ENCODE measurements around the gene ADAMTS17.

DNA sequence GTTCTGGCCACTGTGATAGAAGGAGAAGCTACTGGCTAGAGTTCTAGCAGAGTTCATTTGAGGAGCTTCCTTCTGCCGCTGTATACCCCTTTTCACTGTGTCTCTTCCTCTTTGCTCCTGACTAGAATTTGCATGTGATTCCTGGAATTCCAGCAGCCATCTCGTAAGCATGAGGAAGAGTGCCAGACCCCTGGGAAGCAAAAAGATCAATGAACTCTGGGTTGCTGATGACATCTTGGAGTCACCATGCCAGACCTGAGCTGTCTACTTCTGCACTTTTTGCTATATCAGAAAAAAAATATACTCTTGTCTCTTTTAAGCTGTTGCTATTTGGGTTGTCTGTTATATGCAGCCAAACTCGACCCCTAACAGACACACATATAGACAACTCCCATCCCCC lies 3.7 kb upstream of the ADAMTS17 start:
- TF ChIP-seq, protein P1, sequence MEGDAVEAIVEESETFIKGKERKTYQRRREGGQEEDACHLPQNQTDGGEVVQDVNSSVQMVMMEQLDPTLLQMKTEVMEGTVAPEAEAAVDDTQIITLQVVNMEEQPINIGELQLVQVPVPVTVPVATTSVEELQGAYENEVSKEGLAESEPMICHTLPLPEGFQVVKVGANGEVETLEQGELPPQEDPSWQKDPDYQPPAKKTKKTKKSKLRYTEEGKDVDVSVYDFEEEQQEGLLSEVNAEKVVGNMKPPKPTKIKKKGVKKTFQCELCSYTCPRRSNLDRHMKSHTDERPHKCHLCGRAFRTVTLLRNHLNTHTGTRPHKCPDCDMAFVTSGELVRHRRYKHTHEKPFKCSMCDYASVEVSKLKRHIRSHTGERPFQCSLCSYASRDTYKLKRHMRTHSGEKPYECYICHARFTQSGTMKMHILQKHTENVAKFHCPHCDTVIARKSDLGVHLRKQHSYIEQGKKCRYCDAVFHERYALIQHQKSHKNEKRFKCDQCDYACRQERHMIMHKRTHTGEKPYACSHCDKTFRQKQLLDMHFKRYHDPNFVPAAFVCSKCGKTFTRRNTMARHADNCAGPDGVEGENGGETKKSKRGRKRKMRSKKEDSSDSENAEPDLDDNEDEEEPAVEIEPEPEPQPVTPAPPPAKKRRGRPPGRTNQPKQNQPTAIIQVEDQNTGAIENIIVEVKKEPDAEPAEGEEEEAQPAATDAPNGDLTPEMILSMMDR (IDR thresholded peaks at IDR 0.05; ENCODE audit: low read depth, low read length) = no peak
- no peak for TF ChIP-seq EZH2phosphoT487 (IDR thresholded peaks at IDR 0.05; ENCODE audit: low read depth)

Measured in OCI-LY3 (cell line).